Left lung (tissue), 10 donors: ENCODE results near the gene RHOC. TPM values are rescaled to one million over a fixed set of nuclear protein-coding genes. Genes with fewer than 3 reads are reported as not detected.
A peak's percentile ranks its signal among the peaks of the same experiment; 100 is the strongest.

Source experiments
- ATAC-seq: fragments of 200-7000 bp; cut with Tn5 transposase; one replicate; pipeline ENCODE4 v1.9.1; 2020; ENCODE audit warnings: moderate library complexity
- DNase-seq, 4 donors: peaks; one replicate each; pipeline ENCODE4 v3.0.0-alpha.2; 2013 to 2020
- H3K27ac ChIP-seq, 2 donors: fragments of 200-600 bp; sonication (generic) in 1 of 2; one replicate each; pipeline versions ENCODE4 v1.5.0 to v1.8.0; 2020 to 2021
- H3K27me3 ChIP-seq, 2 donors: fragments of 200-600 bp; sonication (generic) in 1 of 2; one replicate each; pipeline versions ENCODE4 v1.5.0 to v1.8.0; 2020 to 2021
- H3K36me3 ChIP-seq, 2 donors: fragments of 200-600 bp; sonication (generic) in 1 of 2; one replicate each; pipeline versions ENCODE4 v1.5.0 to v1.8.0; 2020 to 2021
- H3K4me1 ChIP-seq, 2 donors: fragments of 200-600 bp; one replicate each; pipeline ENCODE4 v1.8.0; 2021
- H3K4me3 ChIP-seq, 2 donors: fragments of 200-600 bp; sonication (generic) in 1 of 2; one replicate each; pipeline versions ENCODE4 v1.5.0 to v1.8.0; 2020 to 2021; ENCODE audit warnings: mild to moderate bottlenecking in 1 of 2
- H3K9me3 ChIP-seq, 2 donors: fragments of 200-600 bp; sonication (generic) in 1 of 2; one replicate each; pipeline versions ENCODE4 v1.5.0 to v1.8.0; 2020 to 2021
- intact Hi-C, 2 donors: fragments of 100-400 bp; cut with DNase I; formaldehyde crosslinking; loops; one replicate each; pipeline versions ENCODE4 v1.11.2 to v1.14.2; 2022
- polyA plus RNA-seq, 6 donors: library from polyadenylated mRNA; unstranded; fragments of 120-200 nt; gene quantifications; one replicate each; pipeline ENCODE4 v1.2.1, GENCODE V29; 2013; ENCODE audit not compliant: insufficient read length in 6 of 6
- total RNA-seq, 2 donors: library from RNA; stranded (reverse); fragmentation: NEBNext Ultra II Directional; extraction: Animal tissue kit (Norgen Biotek cat#: 25700); gene quantifications; one replicate each; pipeline ENCODE4 v1.2.1, GENCODE V29; 2021
- TF ChIP-seq, protein P1 (sequence below), 2 donors: fragments of 200-600 bp; sonication (generic) in 1 of 2; IDR thresholded peaks; one replicate each; pipeline versions ENCODE4 v1.5.0 to v1.8.0; 2021; ENCODE audit warnings: antibody characterized with exemption in 2 of 2
- donor health status: DM: no; HTN: yes; CAD: no.
- donor health status: DM: no; HTN: no; CAD: no.

Gene RHOC
- total and polyA plus RNA-seq, 8 donors = 195 to 259 (median 208) TPM

- no peak overlapping the region for H3K27ac ChIP-seq
- H3K4me1 ChIP-seq = peaks cover 0 to 42% of the 10 kb centered on the region in 2 donors
- TF ChIP-seq, protein P1, sequence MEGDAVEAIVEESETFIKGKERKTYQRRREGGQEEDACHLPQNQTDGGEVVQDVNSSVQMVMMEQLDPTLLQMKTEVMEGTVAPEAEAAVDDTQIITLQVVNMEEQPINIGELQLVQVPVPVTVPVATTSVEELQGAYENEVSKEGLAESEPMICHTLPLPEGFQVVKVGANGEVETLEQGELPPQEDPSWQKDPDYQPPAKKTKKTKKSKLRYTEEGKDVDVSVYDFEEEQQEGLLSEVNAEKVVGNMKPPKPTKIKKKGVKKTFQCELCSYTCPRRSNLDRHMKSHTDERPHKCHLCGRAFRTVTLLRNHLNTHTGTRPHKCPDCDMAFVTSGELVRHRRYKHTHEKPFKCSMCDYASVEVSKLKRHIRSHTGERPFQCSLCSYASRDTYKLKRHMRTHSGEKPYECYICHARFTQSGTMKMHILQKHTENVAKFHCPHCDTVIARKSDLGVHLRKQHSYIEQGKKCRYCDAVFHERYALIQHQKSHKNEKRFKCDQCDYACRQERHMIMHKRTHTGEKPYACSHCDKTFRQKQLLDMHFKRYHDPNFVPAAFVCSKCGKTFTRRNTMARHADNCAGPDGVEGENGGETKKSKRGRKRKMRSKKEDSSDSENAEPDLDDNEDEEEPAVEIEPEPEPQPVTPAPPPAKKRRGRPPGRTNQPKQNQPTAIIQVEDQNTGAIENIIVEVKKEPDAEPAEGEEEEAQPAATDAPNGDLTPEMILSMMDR (IDR thresholded peaks at IDR 0.05) = no peak
- intact Hi-C loops = loop anchor here in 1 of 2 donors (10.0 kb wide), 1 partner anchor 52 kb away; no protein-coding TSS in a partner anchor
- H3K27me3 ChIP-seq = no peaks in the 10 kb centered on the region
- H3K9me3 ChIP-seq = no peaks in the 10 kb centered on the region
- no peak overlapping the region for H3K4me3 ChIP-seq
- ATAC-seq (no peak), DNase-seq (no peak)
- peaks cover 0 to 8% of the 10 kb centered on the region in 2 donors for H3K36me3 ChIP-seq
These were observed 30.4 kb downstream of the RHOC start for GRCh38 chr1:112676543-112676942.

DNA sequence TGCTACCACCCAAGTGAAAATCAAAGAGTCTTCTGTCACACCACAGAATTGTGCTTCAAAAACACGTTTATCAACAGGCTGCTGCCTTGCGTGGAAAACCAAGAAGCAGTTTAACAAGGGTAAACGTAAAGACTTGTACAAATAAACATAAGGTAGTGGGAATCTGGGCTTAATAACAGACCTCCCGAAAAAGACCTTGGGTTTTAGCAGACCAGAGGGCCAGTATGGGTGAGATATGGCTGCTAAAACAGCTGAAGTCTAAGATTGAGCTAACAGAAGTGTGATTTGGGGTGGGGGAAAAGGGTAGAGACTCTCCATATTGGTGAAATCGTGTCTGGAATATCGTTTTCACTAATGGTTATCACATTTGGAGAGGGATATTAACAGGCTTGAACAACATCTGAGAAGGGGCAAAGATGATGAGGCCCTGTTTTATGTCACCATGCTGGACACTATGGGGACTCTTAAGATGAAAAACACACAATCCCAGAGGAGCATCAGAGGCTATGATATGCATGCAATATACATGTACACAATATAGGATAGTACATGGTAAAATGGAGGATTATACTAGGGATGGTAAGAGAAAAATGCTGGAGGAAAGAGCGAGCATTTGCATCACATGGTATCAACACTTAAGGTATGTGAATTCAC, 31.1 kb downstream of the RHOC start:
- DNase-seq (no peak), ATAC-seq (no peak)
- H3K36me3 ChIP-seq = peaks cover 0 to 14% of the 10 kb centered on the region in 2 donors
- no peaks in the 10 kb centered on the region for H3K27me3 ChIP-seq
- intact Hi-C loops = loop anchor here in 1 of 2 donors (10.0 kb wide), 1 partner anchor 51 kb away; no protein-coding TSS in a partner anchor
- H3K4me1 ChIP-seq = peaks cover 0 to 42% of the 10 kb centered on the region in 2 donors
- no peaks in the 10 kb centered on the region for H3K9me3 ChIP-seq
- peak overlapping the region; percentile 90 to 95 for H3K27ac ChIP-seq
- TF ChIP-seq, protein P1 (IDR thresholded peaks at IDR 0.05) = no peak
- H3K4me3 ChIP-seq = peak overlapping the region; percentile 89 to 90

- peak; percentile 79 for ATAC-seq
- DNase-seq = peak in 3 of 4 donors; percentile 66 to 87 (median 70)
- peak overlapping the region; percentile 89 to 90 for H3K4me3 ChIP-seq
- H3K27me3 ChIP-seq = no peaks in the 10 kb centered on the region
- intact Hi-C loops = loop anchor here in 1 of 2 donors (10.0 kb wide), 1 partner anchor 50 kb away; no protein-coding TSS in a partner anchor
- no peaks in the 10 kb centered on the region for H3K9me3 ChIP-seq
- peak overlapping the region; percentile 90 to 95 for H3K27ac ChIP-seq
- H3K36me3 ChIP-seq = peaks cover 0 to 21% of the 10 kb centered on the region in 2 donors
- H3K4me1 ChIP-seq = peaks cover 0 to 42% of the 10 kb centered on the region in 2 donors
- TF ChIP-seq, protein P1 (IDR thresholded peaks at IDR 0.05) = no peak
These were observed 31.8 kb downstream of the RHOC start for GRCh38 chr1:112674986-112675727.

GRCh38 chr1:112674440-112674985, 32.4 kb downstream of the RHOC start, which contains the start of gene MOV10:
Gene MOV10 (plus strand): TSS chr1:112674659. CDS start chr1:112674913, 254 bp downstream.
- Histone ChIP-seq H3K36me3 (peaks cover 0 to 28% of the 10 kb centered on the region in 2 donors), H3K9me3 (no peaks in the 10 kb centered on the region), H3K4me1 (peaks cover 0 to 42% of the 10 kb centered on the region in 2 donors), H3K27ac (peak within 1 kb of the TSS; percentile 90 to 95), H3K27me3 (no peaks in the 10 kb centered on the region), H3K4me3 (peak within 1 kb of the TSS; percentile 89 to 90)
- TF ChIP-seq, protein P1 (IDR thresholded peaks at IDR 0.05) = no peak
- intact Hi-C loops = loop anchor here in 1 of 2 donors (10.0 kb wide), 1 partner anchor 50 kb away; no protein-coding TSS in a partner anchor
- ATAC-seq (peak; percentile 75), DNase-seq (peak; percentile 78 to 92 (median 78))
